GM19452 (cell line): ENCODE measurements around the gene PTTG1.
"Not testable (repeated sequence)": the region's sequence is repeated elsewhere in the genome, so short reads cannot be mapped to it uniquely, and the experiment has no call there.

Experiments
- ATAC-seq: cut with Tn5 transposase; IDR thresholded peaks from one replicate; pipeline ENCODE4 v1.9.1; 2021; ENCODE audit not compliant: unreplicated experiment

PTTG1 gene

DNA sequence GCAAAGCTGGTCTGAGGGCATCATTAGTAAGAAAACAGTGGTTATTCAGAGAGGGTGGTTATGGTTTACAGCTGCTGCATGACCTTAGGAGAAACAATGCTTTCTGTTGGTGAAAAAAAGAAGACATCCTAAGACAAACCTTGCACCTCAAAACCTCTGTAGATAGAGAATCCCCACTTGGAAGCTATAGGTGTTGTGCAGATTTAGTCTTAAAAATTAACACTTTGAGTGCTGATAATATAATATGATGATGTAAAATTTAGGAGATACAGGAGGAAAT, 1.4 kb upstream of the PTTG1 start:
- no peak for ATAC-seq

DNA sequence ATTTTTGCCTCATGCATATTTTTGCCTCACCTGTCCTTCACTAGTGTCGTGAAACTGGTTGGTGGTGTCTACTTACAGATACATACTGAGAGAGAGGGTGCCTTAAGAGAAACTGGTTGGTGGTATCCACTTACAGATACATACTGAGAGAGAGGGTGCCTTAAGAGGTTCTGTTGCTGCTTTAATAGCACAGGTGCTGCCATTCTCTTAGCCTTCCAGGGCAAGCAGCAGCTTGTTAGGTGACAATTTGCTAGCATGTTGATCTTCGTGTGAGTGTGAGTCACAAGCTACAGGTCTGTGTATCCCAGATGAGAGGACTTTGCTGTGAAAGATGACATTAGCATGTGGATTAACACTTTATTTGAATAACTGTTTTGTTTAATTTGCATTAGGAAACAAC, 1.4 kb downstream of the PTTG1 start:
- ATAC-seq: no peak

DNA sequence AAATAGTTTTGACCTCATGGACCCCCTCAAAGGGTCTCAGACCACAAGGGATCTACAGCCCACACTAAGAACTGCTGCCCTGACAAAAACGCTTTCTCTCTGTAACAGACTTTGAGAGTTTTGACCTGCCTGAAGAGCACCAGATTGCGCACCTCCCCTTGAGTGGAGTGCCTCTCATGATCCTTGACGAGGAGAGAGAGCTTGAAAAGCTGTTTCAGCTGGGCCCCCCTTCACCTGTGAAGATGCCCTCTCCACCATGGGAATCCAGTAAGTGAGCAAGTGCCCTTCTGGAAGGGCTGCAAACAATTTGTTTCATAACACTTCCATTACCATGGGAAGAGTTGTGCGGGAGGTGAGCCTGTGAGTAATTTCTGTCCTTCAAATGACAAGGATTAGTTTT, 6.0 kb downstream of the PTTG1 start:
- no peak for ATAC-seq

GRCh38 chr5:160432196-160432595, 10.5 kb downstream of the PTTG1 start:
- peak; percentile 23 for ATAC-seq

DNA sequence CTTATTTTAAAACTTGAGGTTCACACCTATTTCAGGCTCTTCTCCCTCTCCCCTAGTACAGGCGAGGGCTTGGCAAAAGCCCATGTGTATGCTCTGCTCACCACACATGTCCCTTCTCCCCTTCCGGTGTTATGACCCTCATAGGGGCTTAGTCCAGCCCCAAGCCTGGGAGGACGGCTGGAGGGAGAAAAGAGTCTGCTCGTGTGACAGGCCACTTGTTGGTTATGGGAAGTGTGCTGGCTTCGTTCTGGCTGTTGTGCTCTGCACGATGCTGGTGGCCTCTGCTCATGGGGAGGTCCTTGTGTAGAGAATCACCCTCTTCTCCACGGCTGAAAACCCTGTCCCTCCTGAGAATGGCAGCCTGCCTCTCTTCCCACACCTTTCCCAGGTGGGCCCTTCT, 11.1 kb downstream of the PTTG1 start:
- no peak for ATAC-seq

GRCh38 chr5:160434022-160434531, 12.4 kb downstream of the PTTG1 start:
- peak; percentile 67 for ATAC-seq

GRCh38 chr5:160435532-160435931, 13.9 kb downstream of the PTTG1 start:
- no peak for ATAC-seq

GRCh38 chr5:160436017-160436416, 14.4 kb downstream of the PTTG1 start:
- ATAC-seq: no peak

DNA sequence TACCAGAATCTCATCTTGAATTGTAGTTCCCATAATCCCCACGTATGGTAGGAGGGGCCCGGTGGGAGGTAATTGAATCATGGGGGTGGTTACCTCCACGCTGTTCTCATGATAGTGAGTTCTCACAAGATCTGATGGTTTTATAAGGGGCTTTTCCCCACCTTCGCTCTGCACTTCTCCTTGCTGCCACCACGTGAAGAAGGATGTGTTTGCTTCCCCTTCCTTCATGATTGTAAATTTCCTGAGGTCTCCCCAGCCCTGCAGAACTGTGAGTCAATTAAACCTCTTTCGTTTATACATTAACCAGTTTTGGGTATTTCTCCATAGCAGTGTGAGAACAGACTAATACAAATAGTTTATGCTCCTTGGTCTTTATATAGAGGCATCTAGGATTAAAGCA, 15.0 kb downstream of the PTTG1 start:
- ATAC-seq: not testable (repeated sequence)

- no peak for ATAC-seq
These were observed 15.6 kb downstream of the PTTG1 start for GRCh38 chr5:160437271-160437670.

DNA sequence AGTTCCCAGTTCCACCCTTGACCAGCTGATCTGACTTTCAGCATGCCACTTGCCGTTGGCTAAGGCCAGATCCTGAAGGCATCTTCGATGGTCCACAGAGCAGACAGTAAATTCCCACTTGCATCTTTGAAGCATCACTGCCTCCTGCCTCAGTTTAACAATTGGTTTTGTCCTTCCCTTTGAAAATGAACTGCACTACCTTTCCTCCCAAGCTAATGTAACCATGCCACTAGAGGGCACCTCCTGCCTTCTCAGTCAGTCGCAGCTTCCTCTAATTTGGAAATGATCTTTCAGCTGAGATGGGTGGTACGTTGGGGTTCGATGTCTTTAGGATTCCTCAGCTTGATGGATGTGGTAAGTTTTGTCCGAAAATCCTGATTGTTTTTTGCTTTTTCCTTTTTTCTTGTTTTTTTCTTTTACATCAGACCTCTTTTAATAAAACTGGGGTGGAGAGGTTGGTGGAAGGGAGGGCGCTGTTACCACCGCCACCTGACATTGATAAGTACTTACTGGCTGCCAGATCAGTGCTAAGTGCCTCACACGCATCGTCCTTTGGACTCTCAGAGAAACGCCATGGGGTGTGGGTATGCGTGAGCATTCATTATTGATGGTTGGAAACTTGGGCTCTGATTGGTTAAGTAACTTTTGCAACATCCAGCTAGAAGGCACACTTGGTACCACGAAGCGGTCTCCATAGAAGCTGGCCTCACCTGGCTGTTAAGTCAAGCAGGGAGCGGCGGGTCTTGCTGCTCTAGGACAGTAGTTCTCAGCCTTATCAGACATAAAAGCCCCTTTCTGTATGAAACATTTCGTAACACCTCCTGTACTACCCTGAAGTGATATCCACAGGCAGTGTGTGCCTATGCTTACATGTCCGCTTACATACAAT, 16.9 kb downstream of the PTTG1 start:
- peak; percentile 38 for ATAC-seq

DNA sequence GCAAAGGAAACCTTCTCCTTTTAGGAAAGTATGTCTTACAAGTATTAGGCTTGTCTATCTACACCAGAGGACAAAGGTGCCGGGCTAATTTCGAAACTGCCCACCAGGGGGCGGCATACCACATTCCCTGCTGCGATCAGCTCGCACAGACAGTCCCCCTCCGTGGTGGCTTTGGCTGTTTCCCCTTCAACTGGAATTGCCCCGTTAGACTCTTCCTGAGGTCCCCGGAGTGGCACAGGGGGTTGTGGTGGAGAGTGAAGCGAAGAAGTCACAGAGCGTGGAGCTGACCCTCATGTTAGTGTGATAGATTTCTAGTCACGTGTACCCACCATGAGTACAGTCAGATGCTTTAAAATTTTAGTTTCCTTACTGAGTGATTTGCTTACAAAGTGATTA, 17.5 kb downstream of the PTTG1 start:
- ATAC-seq: peak; percentile 62

DNA sequence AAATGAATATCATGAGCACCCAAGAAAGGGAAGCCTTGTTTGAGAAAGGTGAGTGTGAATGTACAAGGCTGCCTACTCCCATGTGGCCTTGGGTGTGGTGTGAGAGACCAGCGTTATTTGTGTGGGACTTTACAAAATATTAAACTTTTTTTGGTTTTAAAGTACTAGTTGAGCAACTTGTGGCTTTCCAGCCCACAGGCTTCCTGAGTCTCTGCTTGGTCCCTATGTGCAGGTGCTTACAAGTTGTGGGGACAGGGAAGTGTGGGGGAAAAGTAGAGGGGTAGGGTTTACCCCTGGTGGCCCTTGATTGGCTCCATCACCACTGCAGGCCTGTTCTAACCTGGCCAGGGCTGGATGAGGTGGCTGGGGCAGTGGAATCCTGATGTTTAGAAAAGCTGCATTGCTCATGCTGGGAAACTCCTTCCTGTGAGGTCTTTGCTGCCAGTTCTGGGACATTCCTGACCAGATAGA, 19.7 kb downstream of the PTTG1 start:
- no peak for ATAC-seq

DNA sequence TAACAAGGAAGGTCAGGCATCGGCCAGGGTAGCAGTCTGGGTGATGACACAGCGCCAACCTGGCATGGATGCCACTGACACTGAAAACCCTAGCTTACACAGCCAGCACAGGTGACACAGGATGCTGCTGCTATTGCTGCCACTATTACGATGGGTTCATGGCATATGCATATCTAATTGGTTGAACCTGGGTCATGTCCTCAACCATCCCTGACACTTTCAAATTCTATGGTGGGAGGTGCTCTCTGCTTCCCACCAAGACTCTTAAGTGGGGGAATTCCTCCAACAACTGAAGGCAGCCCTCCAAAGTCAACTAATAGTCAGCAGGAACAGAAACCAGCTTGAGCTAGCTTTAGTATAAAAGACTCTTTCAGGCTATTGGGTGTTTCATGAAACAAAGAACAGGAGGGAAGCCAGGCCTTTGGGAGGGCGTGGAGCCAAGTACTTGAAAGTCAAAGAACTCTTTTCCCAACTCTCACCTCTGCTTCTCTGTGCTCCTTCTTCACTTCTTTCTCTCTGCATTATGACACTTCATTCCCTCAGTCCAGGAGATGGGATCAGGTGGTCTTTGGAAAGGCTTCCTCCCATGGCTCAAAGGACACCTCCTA, 21.3 kb downstream of the PTTG1 start:
- ATAC-seq: no peak

DNA sequence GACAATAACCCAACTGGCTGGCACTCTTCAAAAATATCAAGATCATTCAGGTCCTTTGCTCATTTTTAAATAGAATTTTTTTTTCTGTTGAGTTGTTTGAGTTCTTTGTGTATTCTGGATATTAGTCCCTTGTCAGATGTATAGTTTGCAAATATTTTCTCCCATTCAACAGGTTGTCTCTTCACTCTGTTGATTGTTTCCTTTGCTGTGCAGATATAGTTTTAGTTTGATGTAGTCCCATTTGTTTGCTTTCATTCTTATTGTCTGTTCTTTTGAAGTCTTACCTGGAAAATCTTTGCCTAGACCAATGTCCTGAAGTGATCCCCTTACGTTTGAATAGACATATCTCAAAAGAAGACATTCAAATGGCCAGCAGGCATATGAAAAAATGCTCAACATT, 22.8 kb downstream of the PTTG1 start:
- no peak for ATAC-seq

GRCh38 chr5:160445132-160445531, 23.5 kb downstream of the PTTG1 start:
- ATAC-seq: no peak

- no peak for ATAC-seq
These were observed 24.1 kb downstream of the PTTG1 start for GRCh38 chr5:160445751-160446150.

GRCh38 chr5:160448886-160449285, 27.2 kb downstream of the PTTG1 start:
- no peak for ATAC-seq

- no peak for ATAC-seq
These were observed 27.8 kb downstream of the PTTG1 start for GRCh38 chr5:160449458-160449857.

DNA sequence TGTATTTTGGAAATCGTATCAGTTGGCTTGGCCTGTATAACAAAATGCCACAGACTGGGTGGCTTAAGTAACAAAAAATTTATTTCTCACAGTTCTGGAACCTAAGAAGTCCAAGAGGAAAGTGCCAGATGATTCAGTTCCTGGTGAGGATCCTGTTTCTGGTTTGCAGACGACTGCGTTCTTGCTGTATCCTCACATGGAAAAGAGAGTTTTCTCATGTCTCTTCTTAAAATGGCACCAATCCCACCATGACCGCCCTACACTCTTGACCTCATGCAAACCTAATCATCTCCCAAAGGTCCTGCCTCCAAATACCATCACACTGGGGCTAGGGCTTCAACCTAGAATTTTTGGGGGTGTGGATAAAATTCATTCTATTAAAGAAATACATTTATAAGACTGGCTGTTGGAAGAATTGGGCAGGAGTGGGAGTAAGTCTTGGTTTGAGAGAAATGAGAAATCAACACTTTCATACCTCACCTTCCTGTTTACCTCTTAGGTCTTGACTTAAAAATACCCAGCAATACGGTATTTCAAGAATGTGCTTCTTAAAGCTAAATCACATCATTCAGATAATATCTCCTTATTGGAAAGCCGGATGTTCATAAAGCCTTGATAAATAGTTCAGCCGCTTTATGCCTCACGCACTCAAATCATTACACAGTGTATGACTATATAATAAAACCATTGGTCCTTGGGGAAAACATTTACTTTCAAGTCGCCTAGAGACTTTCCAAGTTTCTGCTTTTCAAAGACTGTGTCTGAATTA, 28.7 kb downstream of the PTTG1 start:
- peak; percentile 56 for ATAC-seq

DNA sequence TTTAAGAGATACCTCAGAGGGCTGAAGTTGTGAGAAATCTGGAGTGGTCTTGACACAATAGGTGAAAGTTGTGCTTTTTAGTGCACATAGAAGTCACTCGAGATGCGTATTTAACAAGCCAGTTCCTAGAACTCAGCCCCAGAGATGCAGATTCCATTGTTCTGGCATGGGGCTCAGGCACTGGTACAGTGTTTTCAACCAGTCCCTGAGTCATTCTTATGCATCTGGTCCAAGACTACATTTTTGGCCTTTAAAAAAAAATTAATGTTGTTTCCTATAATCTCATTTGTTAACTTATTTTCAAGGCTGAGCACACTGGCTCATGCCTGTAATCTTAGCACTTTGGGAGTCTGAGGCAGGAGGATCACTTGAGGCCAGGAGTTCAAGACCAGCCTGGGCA, 29.6 kb downstream of the PTTG1 start:
- no peak for ATAC-seq

GRCh38 chr5:160452036-160452435, 30.4 kb downstream of the PTTG1 start:
- no peak for ATAC-seq
